ENCODE results near the gene WFDC2.

DNA sequence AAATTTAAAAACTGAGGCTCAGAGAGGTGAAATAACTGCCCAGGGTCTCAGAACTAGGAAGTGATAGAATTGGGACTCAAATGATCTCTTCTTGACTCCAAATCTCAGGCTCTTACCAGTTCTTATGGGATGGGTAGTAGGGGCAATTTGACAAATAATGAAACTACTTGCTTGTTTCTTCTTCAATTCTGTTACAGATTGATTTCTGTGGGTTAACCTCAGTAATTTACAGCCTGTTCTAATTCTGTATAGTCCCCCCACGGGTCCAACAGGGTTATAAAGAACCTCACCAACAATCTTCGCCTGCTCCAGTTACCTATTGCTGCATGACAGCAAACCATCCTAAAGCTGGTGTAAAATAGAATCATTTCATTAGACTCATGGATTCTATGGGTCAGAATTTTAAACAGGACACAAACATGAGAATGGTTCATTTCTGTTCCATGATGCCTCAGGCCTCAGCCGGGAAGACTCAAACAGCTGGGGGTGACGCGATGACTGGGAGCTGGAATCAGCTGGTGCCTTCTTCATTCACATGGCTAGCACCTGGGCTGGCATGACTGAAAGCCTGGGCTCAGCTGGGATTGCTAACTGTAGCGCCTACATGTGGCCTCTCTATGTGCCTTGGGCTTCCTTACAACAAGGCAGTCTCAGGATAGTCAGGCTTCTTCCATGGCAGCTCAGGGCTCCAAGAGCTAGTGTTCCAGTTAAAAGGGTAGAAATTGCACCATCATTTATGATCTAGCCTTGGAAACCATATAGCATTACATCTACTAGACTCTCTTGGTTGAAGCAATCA lies 6.6 kb upstream of the WFDC2 start:
- TF ChIP-seq, protein P1, sequence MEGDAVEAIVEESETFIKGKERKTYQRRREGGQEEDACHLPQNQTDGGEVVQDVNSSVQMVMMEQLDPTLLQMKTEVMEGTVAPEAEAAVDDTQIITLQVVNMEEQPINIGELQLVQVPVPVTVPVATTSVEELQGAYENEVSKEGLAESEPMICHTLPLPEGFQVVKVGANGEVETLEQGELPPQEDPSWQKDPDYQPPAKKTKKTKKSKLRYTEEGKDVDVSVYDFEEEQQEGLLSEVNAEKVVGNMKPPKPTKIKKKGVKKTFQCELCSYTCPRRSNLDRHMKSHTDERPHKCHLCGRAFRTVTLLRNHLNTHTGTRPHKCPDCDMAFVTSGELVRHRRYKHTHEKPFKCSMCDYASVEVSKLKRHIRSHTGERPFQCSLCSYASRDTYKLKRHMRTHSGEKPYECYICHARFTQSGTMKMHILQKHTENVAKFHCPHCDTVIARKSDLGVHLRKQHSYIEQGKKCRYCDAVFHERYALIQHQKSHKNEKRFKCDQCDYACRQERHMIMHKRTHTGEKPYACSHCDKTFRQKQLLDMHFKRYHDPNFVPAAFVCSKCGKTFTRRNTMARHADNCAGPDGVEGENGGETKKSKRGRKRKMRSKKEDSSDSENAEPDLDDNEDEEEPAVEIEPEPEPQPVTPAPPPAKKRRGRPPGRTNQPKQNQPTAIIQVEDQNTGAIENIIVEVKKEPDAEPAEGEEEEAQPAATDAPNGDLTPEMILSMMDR (IDR thresholded peaks at IDR 0.05; ENCODE audit: low read depth, low read length): no peak
- TF ChIP-seq POLR2A (IDR thresholded peaks at IDR 0.05; ENCODE audit: extremely low read depth, insufficient read length): no peak
